Activated naive CD4-positive, alpha-beta T cell treated with anti-CD3 and anti-CD28 coated beads for 36 hours (primary cell): Measurements from ENCODE around the gene NCCRP1. TPM values are rescaled to one million over a fixed set of nuclear protein-coding genes. Genes with fewer than 3 reads are reported as not detected.

Source experiments
- CTCF ChIA-PET: fragments of 350-600 bp; sonication (Branson Sonifier 250); formaldehyde crosslinking; loops from one replicate; lab custom pipeline; 2021; ENCODE audit warnings: antibody characterized with exemption; lab: Charles Lee
- DNase-seq: peaks from one replicate; pipeline ENCODE4 v3.0.0-alpha.2; 2020
- H3K27ac Mint-ChIP-seq: one replicate; pipeline ENCODE4 v1.8.0; 2021; ENCODE audit warnings: mild to moderate bottlenecking, mixed read lengths
- H3K27me3 Mint-ChIP-seq: one replicate; pipeline ENCODE4 v1.8.0; 2021; ENCODE audit warnings: low read depth, mixed read lengths
- H3K36me3 Mint-ChIP-seq: one replicate; pipeline ENCODE4 v1.8.0; 2021; ENCODE audit warnings: low read depth, mixed read lengths
- H3K4me1 Mint-ChIP-seq: one replicate; pipeline ENCODE4 v1.8.0; 2021; ENCODE audit warnings: low read depth, mixed read lengths
- H3K4me3 Mint-ChIP-seq: one replicate; pipeline ENCODE4 v1.8.0; 2021; ENCODE audit warnings: mild to moderate bottlenecking, moderate library complexity, mixed read lengths
- H3K9me3 Mint-ChIP-seq: one replicate; pipeline ENCODE4 v1.8.0; 2021; ENCODE audit warnings: mixed read lengths
- intact Hi-C: fragments of 100-400 bp; cut with micrococcal nuclease; formaldehyde crosslinking; loops from one replicate; pipeline ENCODE4 v1.15.1; 2023
- total RNA-seq, 2 experiments: library from RNA; stranded (reverse); gene quantifications; one replicate each; pipeline ENCODE4 v1.2.3, GENCODE V29; 2021

NCCRP1 gene
- total RNA-seq, 2 experiments from 2014 or later: not detected

DNA sequence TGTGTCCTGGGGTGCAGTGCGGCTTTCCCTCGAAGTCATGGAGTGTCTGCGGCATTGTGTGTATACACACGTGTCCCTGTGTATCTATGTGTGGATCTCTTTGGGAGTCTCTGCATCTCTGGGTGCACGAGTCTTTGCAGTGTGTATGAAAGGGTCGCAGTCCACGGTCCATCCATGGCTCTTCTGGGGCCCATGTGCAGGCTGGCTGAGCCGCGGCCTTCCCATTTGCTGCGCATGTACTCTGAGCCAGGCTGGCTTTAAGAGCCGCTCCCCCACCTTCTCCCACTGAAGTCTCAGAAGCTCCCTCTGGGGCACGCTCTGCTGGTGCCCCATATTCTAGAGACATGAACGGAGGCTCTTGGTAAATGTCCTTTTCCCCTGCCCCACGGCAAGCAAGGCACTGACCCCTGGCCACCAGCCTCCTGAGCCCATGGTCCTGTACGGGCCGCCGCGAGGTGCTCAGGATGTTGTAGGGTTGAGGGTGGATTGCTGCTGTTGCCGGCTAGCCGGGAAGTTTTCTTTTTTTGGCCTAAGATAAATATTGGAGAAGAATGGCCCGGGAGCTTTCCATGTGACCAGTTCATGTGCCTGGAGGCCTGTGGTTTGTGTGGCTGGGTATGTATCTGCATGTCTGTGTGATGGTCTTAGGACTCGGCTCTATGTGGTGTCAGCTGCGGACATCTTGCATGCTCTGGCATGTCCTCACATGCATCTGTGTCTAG is 39.3 kb upstream of the NCCRP1 start:
- CTCF ChIA-PET: no interaction called here
- intact Hi-C loops: no loop called here
- H3K36me3 Mint-ChIP-seq: no peaks in the 10 kb centered on the region
- no peaks in the 10 kb centered on the region for H3K27me3 Mint-ChIP-seq
- H3K27ac Mint-ChIP-seq: no peak overlapping the region
- no peak overlapping the region for H3K4me3 Mint-ChIP-seq
- peaks cover 8% of the 10 kb centered on the region for H3K4me1 Mint-ChIP-seq
- DNase-seq: no peak
- no peaks in the 10 kb centered on the region for H3K9me3 Mint-ChIP-seq

DNA sequence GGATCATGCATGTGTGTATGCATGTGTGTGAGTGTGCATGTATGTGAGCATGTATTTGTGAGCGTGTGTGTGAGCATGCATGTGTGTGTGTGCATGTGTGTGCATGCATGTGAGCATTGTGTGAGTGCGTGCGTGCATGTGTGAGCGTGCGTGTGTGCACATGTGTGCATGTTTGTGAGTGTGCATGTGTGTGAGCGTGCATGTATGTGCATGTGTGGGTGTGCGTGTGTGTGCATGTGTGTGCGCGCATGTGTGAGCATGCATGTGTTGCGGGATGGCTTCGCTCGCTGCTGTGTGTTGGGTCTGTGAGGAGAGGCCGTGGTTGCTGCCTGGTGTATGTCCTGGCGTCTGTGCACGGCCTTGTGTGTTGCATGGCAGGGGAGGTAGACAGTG is 38.8 kb upstream of the NCCRP1 start:
- CTCF ChIA-PET: no interaction called here
- no peaks in the 10 kb centered on the region for H3K27me3 Mint-ChIP-seq
- no peak for DNase-seq

GRCh38 chr19:39158646-39159260 is 38.0 kb upstream of the NCCRP1 start:
- no peaks in the 10 kb centered on the region for H3K36me3 Mint-ChIP-seq
- H3K4me1 Mint-ChIP-seq: peaks cover 10% of the 10 kb centered on the region
- CTCF ChIA-PET: no interaction called here
- no peak overlapping the region for H3K4me3 Mint-ChIP-seq
- H3K27me3 Mint-ChIP-seq: no peaks in the 10 kb centered on the region
- no peak for DNase-seq
- intact Hi-C loops: no loop called here
- H3K27ac Mint-ChIP-seq: no peak overlapping the region
- no peaks in the 10 kb centered on the region for H3K9me3 Mint-ChIP-seq

More for the DNA sequence above, 38.8 kb upstream of the NCCRP1 start:
- H3K36me3 Mint-ChIP-seq: no peaks in the 10 kb centered on the region
- H3K27ac Mint-ChIP-seq: peak overlapping the region; percentile 43
- H3K4me1 Mint-ChIP-seq: peaks cover 11% of the 10 kb centered on the region
- intact Hi-C loops: no loop called here
- H3K9me3 Mint-ChIP-seq: no peaks in the 10 kb centered on the region
- no peak overlapping the region for H3K4me3 Mint-ChIP-seq

GRCh38 chr19:39160523-39160861 is 36.3 kb upstream of the NCCRP1 start:
- Mint-ChIP-seq H3K4me1 (peaks cover 5% of the 10 kb centered on the region), H3K4me3 (no peak overlapping the region), H3K36me3 (no peaks in the 10 kb centered on the region), H3K27ac (no peak overlapping the region), H3K27me3 (no peaks in the 10 kb centered on the region), H3K9me3 (no peaks in the 10 kb centered on the region)
- intact Hi-C loops: no loop called here
- DNase-seq: no peak
- CTCF ChIA-PET: no interaction called here

DNA sequence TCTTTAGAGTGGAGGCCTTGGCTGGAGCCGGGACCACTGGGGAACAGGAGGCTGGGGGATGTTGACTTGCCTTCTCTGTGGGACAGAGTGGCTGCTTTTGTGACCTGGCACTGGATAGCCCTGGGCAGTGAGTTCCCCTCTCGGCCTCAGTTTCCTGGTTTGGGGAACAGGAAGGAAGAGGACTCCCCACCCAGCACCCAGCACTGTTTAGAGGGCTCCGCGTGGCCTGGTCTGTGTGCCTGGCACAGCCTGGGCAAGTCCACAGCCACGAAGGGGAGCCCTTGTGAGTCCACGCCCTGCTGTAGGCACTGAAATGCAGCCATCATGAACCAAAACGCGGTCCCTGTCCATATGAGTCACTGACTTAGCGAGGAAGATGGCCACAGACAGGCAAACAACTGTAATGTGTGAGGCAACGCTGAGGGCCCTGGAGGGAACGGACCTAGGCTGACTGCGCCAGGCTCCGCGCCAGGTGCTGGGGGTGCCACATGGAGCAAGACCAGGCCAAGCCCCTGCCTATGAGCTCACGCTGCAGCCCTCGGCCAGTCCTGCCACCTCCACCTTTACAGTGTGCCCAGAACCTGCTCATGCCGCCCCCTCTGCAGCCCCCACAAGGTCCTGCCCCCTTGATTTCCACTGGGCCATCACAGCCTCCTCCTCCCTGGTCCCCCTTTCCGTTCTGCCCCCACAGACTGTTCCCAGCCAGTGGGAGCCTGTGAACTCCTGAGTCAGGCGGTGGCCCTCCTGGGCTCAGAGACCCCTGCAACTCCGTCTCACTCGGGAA is 35.7 kb upstream of the NCCRP1 start:
- no peak overlapping the region for H3K4me3 Mint-ChIP-seq
- CTCF ChIA-PET: no interaction called here

DNA sequence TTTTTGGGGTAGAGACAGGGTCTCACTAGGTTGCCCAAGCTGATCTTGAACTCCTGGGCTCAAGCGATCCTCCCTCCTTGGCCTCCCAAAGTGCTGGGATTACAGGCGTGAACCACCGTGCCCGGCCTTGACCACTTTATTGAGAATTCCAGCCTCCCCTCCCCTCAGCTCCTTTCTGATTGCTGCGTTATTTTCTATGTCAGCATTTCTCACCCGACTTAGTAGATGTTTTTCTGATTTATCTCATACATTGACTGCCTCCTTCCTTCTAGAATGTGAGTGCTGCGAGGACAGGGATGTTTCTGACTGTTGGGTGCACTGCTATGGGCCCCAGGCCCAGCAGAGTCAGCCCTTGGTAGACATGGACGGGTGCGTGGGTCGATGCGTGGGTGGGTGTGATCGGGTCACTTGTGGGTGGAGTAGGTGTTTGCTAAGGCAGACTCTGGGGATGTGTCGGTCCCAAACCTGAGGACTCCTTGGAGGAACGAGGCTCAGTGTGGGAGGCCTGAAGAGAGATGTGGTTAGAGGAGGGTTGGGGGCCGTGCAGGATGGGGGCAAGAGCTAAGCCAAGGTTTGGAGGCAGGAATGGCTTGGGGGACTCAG is 34.2 kb upstream of the NCCRP1 start:
- Mint-ChIP-seq H3K4me1 (peaks cover 3% of the 10 kb centered on the region), H3K4me3 (no peak overlapping the region), H3K27ac (no peak overlapping the region), H3K27me3 (no peaks in the 10 kb centered on the region), H3K9me3 (no peaks in the 10 kb centered on the region), H3K36me3 (no peaks in the 10 kb centered on the region)
- DNase-seq: no peak
- intact Hi-C loops: no loop called here
- CTCF ChIA-PET: no interaction called here

More for the DNA sequence above, 35.7 kb upstream of the NCCRP1 start:
- Mint-ChIP-seq H3K4me1 (peaks cover 3% of the 10 kb centered on the region), H3K9me3 (no peaks in the 10 kb centered on the region), H3K27ac (no peak overlapping the region), H3K36me3 (no peaks in the 10 kb centered on the region), H3K27me3 (no peaks in the 10 kb centered on the region)
- intact Hi-C loops: no loop called here
- no peak for DNase-seq

DNA sequence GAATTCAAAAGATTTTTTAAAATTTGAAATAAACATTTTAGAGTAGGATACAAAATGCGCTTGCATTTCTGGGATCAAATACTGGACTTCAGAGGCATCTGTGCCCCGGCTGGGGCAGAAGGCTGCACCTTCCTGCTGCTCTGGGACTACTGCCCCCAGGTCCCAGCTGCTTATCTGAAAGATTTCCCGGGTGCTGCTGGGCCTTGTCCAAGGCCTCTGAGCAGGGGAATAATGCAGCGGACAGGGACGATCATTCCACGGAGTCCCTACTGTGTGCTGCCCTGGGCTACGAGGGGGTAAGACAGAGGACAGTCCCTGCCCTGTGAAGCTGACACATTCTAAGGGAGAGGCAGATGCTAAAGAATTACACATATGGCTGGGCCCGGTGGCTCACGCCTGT is 33.1 kb upstream of the NCCRP1 start:
- H3K4me1 Mint-ChIP-seq: peaks cover 3% of the 10 kb centered on the region
- no peak for DNase-seq
- no peak overlapping the region for H3K4me3 Mint-ChIP-seq
- H3K27me3 Mint-ChIP-seq: no peaks in the 10 kb centered on the region
- intact Hi-C loops: no loop called here
- no peak overlapping the region for H3K27ac Mint-ChIP-seq
- H3K36me3 Mint-ChIP-seq: no peaks in the 10 kb centered on the region
- no peaks in the 10 kb centered on the region for H3K9me3 Mint-ChIP-seq
- CTCF ChIA-PET: no interaction called here

DNA sequence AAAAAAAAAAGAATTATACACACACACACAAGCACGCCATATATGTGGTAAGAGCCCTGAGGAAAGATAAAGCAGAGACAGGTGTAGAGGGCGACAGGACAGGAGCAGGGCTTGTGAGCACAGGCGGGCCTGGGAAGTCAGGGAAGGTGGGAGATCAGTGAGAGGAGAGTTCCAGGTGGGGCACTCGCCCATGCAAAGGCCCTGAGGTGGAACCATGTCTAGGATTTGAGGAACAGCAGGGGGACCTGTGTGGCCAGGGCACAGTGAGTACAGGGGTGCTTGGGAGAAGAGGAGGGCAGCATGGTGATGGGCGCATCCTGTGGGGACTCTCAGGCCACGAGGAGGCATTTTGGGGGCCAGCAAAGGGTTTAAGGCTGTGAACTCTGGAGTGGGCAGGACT is 32.5 kb upstream of the NCCRP1 start:
- no peak overlapping the region for H3K4me3 Mint-ChIP-seq
- H3K27ac Mint-ChIP-seq: no peak overlapping the region
- H3K9me3 Mint-ChIP-seq: no peaks in the 10 kb centered on the region

DNA sequence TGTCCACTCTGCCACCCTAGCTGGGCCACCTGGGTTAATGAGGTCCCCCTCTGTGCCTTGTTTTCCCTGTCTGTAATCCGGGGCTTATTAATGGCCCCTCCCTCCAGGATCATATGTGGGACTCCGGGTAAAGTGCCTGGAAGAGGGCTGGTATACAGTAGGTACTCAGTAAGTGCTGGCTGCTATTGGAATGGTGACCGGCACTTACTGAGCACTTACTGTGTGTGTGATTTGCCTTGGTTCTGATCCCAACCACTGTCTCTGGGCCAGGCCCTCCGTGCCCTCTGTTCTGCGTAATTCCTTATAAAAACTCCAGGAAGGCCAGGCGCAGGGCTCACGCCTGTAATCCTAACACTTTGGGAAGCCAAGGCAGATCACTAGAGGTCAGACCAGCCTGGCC is 30.9 kb upstream of the NCCRP1 start:
- Mint-ChIP-seq H3K27ac (no peak overlapping the region), H3K4me3 (no peak overlapping the region), H3K4me1 (peaks cover 3% of the 10 kb centered on the region), H3K27me3 (no peaks in the 10 kb centered on the region), H3K9me3 (no peaks in the 10 kb centered on the region), H3K36me3 (no peaks in the 10 kb centered on the region)
- intact Hi-C loops: no loop called here
- CTCF ChIA-PET: no interaction called here
- no peak for DNase-seq

More for the DNA sequence above, 32.5 kb upstream of the NCCRP1 start:
- intact Hi-C loops: no loop called here
- Mint-ChIP-seq H3K36me3 (no peaks in the 10 kb centered on the region), H3K27me3 (no peaks in the 10 kb centered on the region), H3K4me1 (peaks cover 3% of the 10 kb centered on the region)
- no peak for DNase-seq
- CTCF ChIA-PET: interaction anchor here (0.6 kb wide), 1 partner anchor 41 kb away, joined by 3 read pairs; no protein-coding TSS in a partner anchor

DNA sequence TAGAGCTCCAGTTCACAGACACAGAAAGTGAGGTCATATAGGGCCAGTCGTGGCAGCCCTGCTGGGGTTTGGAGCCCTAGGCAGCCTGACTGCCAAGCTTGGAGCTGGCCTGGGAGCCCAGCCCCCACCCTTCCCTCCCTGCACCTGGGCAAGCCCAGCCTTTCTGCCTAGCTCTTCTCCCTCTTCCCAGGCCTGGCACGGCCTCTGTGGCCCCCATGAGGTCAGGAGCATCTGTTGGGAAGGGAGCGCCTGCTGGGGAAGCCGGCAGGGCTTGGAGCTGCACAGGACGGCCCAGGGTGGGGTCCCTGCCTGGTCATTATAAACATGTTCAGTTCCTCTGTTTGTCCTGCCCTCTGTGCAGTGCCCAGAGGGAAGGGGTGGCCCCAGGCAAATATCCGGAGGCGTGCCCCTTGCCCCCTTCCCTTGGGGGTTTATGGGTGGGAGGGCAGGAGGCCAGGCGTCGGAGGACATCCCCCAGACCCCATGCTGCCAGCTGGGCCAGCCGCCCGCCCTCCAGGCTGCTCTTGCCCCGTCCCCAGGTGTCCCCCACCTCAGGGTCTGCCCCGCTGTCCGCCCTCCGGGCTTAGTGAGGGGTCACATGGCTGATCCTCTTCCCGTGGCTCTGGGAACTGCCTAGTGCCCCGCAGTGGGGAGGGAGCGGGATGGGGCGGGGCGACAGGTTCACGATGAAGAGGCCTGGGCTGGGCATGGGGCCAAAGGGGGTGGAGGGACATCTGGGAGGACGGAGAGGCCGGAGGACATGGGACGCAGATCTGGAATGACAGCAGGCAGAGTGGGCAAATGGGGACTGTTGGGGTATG is 30.0 kb upstream of the NCCRP1 start:
- Mint-ChIP-seq H3K9me3 (no peaks in the 10 kb centered on the region), H3K4me1 (peaks cover 3% of the 10 kb centered on the region), H3K4me3 (no peak overlapping the region), H3K27ac (no peak overlapping the region), H3K27me3 (no peaks in the 10 kb centered on the region), H3K36me3 (no peaks in the 10 kb centered on the region)
- no peak for DNase-seq
- CTCF ChIA-PET: no interaction called here
- intact Hi-C loops: no loop called here

- no peaks in the 10 kb centered on the region for H3K9me3 Mint-ChIP-seq
- no peak for DNase-seq
- H3K27ac Mint-ChIP-seq: no peak overlapping the region
- H3K4me1 Mint-ChIP-seq: peaks cover 1% of the 10 kb centered on the region
- no peaks in the 10 kb centered on the region for H3K36me3 Mint-ChIP-seq
- CTCF ChIA-PET: no interaction called here
- H3K27me3 Mint-ChIP-seq: no peaks in the 10 kb centered on the region
- intact Hi-C loops: no loop called here
- H3K4me3 Mint-ChIP-seq: no peak overlapping the region
Observed at GRCh38 chr19:39167461-39168257, 29.1 kb upstream of the NCCRP1 start.
